RWPE2 (cell line): ENCODE data around the gene MAPKAPK3.
"Not testable (repeated sequence)": the region's sequence is repeated elsewhere in the genome, so short reads cannot be mapped to it uniquely, and the experiment has no call there.

Source experiments
- ATAC-seq: fragments of 200-7000 bp; cut with Tn5 transposase; 3 replicates; pipeline ENCODE4 v1.9.1; 2021; ENCODE audit warnings: low read depth
- DNase-seq: peaks from one replicate; pipeline ENCODE4 v3.0.0-alpha.2; 2020; ENCODE audit warnings: low spot score
- H3K27ac ChIP-seq: fragments of 450-650 bp; 2 replicates; pipeline ENCODE4 v1.5.1; 2017; ENCODE audit warnings: mild to moderate bottlenecking; ENCODE audit not compliant: poor library complexity, severe bottlenecking
- H3K27me3 ChIP-seq: fragments of 250-450 bp; sonication (Bioruptor Pico); 2 replicates; pipeline ENCODE4 v1.5.1; 2021; ENCODE audit warnings: mild to moderate bottlenecking, moderate library complexity; ENCODE audit not compliant: insufficient read depth, poor library complexity, severe bottlenecking
- H3K36me3 ChIP-seq: fragments of 250-450 bp; sonication (Bioruptor Pico); 2 replicates; pipeline ENCODE4 v1.5.1; 2020; ENCODE audit warnings: low read depth, mild to moderate bottlenecking, moderate library complexity
- H3K4me1 ChIP-seq: fragments of 250-450 bp; sonication (Bioruptor Pico); 2 replicates; pipeline ENCODE4 v1.5.1; 2021; ENCODE audit warnings: mild to moderate bottlenecking, moderate library complexity; ENCODE audit not compliant: insufficient read depth, poor library complexity, severe bottlenecking
- H3K4me3 ChIP-seq: fragments of 250-450 bp; sonication (Bioruptor Pico); 2 replicates; pipeline ENCODE4 v1.5.1; 2021; ENCODE audit warnings: mild to moderate bottlenecking, moderate library complexity; ENCODE audit not compliant: severe bottlenecking
- H3K9me3 ChIP-seq: fragments of 250-450 bp; sonication (Bioruptor Pico); 2 replicates; pipeline ENCODE4 v1.5.1; 2021; ENCODE audit warnings: mild to moderate bottlenecking, moderate library complexity; ENCODE audit not compliant: severe bottlenecking
- TF ChIP-seq, protein P1 (sequence below): fragments of 450-650 bp; IDR thresholded peaks from one replicate; pipeline ENCODE4 v1.5.1; 2017; ENCODE audit warnings: mild to moderate bottlenecking, moderate library complexity; ENCODE audit not compliant: poor library complexity, severe bottlenecking

Gene MAPKAPK3

DNA sequence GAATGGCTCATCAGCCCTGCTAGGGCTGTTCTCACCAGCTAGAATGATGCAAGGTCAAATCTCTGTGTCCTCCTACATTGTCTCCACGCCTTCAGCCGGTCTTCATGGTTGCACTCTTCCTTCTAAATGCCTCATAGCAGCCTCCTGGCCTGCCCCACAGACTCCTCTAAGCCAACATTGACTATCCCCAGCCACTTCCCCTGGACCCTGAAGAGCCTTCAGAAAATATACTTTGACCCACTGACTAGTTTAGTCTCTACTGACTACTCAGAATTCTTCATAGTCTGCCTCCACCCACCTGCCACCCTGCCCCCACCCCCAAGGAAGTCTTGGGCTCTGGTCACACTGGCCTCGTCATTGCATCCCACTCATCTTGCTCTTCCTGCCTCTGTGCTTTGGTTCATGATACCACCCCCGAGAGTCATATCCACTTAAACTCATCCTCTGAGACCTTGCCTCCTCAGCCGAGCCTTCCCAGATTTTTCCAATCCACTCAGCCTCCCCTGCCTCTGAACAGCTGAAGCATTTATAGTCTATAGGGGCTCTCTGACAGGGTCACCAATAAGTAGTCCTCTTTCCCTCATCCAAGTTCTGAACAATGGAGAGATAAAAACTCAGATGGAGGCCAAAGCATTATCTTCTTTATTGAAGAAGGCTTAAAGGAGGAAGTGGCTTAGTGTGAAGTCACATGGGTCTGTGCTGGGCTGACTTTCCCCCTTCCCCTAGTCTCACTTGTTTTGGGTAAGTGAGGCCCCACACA lies 48.3 kb downstream of the MAPKAPK3 start:
- Histone ChIP-seq H3K27ac (no peak overlapping the region), H3K27me3 (peaks cover 8% of the 10 kb centered on the region), H3K4me3 (no peak overlapping the region), H3K4me1 (no peaks in the 10 kb centered on the region), H3K36me3 (no peaks in the 10 kb centered on the region), H3K9me3 (no peaks in the 10 kb centered on the region)
- TF ChIP-seq, protein P1, sequence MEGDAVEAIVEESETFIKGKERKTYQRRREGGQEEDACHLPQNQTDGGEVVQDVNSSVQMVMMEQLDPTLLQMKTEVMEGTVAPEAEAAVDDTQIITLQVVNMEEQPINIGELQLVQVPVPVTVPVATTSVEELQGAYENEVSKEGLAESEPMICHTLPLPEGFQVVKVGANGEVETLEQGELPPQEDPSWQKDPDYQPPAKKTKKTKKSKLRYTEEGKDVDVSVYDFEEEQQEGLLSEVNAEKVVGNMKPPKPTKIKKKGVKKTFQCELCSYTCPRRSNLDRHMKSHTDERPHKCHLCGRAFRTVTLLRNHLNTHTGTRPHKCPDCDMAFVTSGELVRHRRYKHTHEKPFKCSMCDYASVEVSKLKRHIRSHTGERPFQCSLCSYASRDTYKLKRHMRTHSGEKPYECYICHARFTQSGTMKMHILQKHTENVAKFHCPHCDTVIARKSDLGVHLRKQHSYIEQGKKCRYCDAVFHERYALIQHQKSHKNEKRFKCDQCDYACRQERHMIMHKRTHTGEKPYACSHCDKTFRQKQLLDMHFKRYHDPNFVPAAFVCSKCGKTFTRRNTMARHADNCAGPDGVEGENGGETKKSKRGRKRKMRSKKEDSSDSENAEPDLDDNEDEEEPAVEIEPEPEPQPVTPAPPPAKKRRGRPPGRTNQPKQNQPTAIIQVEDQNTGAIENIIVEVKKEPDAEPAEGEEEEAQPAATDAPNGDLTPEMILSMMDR = no peak
- no peak for DNase-seq
- no peak for ATAC-seq

DNA sequence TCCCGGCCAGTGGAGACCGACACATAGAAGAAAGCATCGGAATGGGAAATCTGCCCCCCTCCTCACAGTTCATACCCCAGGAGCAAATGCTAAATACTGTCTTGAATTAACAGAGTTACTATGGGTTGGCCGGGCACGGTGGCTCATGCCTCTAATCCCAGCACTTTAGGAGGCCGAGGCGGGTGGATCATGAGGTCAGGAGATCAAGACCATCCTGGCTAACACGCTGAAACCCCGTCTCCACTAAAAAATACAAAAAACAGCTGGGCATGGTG lies 48.8 kb downstream of the MAPKAPK3 start:
- H3K27me3 ChIP-seq, H3K27ac ChIP-seq, H3K4me3 ChIP-seq, H3K4me1 ChIP-seq, H3K36me3 ChIP-seq, DNase-seq, ATAC-seq, H3K9me3 ChIP-seq: not testable (repeated sequence)

DNA sequence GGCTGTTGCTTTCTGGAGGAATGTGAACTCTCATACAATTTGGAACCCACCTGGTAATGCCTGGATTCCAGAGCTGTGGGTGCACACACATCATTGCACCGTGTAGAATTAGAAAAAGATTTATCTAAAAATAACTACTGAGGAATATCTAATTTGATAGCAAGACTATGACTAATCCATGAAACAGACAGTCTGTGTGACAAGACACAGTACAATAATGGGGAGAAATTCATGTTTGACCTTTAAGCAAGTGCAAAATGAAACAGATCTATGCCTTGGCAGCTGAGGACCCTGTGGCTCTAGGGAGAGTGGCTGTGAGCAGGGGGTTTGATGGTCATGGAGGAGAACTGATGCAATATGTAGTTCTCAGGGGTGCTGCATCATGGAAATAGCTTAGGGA lies 49.9 kb downstream of the MAPKAPK3 start:
- peaks cover 20% of the 10 kb centered on the region for H3K27me3 ChIP-seq
- TF ChIP-seq, protein P1 = no peak
- no peaks in the 10 kb centered on the region for H3K36me3 ChIP-seq

DNA sequence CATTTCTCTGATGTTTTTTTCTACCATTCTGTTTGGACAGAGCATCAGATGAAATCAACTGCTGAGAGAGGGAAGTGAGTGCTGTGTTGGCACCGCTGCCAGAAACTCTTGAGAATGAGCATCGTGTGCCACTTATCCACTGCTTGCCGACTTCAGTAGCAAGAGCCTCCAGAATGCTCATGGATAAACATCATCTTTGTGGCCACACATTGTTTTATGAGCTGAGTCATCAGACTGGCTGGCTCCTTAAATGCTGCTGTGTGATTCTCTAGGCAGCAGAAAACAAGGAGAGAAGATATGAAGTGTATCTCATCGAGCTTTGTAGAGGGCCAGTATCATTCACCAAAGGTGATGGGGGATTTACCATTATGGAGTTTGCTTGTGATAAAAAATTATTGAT lies 54.4 kb downstream of the MAPKAPK3 start:
- Histone ChIP-seq H3K27ac (no peak overlapping the region), H3K9me3 (no peaks in the 10 kb centered on the region), H3K27me3 (peaks cover 59% of the 10 kb centered on the region), H3K36me3 (no peaks in the 10 kb centered on the region), H3K4me3 (no peak overlapping the region), H3K4me1 (no peaks in the 10 kb centered on the region)
- ATAC-seq (peak; percentile 65), DNase-seq (no peak)
- TF ChIP-seq, protein P1 = no peak

More for the DNA sequence above, 49.9 kb downstream of the MAPKAPK3 start:
- ATAC-seq (no peak), DNase-seq (no peak)
- Histone ChIP-seq H3K27ac (no peak overlapping the region), H3K4me3 (no peak overlapping the region), H3K4me1 (no peaks in the 10 kb centered on the region), H3K9me3 (no peaks in the 10 kb centered on the region)

DNA sequence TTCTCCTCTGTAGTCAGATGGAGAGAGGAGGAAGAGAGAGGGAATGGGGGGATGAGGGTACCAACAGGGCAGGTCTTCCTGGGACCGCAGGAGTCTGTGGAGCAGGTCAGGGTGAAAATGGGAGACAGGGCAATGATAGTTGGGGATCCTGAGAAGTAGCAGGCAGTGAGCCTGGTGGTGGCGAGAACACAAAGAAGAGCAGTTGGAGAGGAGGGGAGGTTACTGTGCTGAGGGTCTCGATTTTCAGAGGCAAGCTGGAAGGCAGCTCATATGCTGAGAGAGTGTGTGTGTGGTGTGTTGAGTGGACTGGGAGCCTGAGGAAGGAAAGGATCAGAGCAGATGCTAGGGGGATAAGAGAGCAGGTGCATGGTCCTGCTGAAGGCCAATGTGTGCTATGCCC lies 55.7 kb downstream of the MAPKAPK3 start:
- DNase-seq (no peak), ATAC-seq (no peak)
- Histone ChIP-seq H3K4me3 (no peak overlapping the region), H3K4me1 (no peaks in the 10 kb centered on the region), H3K36me3 (no peaks in the 10 kb centered on the region), H3K27me3 (peaks cover 71% of the 10 kb centered on the region), H3K9me3 (no peaks in the 10 kb centered on the region), H3K27ac (no peak overlapping the region)
- TF ChIP-seq, protein P1 = no peak
